Activated CD4-positive, alpha-beta T cell treated with anti-CD3 and anti-CD28 coated beads, Interleukin-2, amount 10 ng/mL, durations not matched to agents 24 days and 14 days (primary cell): Measurements from ENCODE around the gene NRIP2. TPM values are rescaled to one million over a fixed set of nuclear protein-coding genes. Genes with fewer than 3 reads are reported as not detected.
A peak's percentile ranks its signal among the peaks of the same experiment; 100 is the strongest.

Source experiments
- DNase-seq: peaks from one replicate; pipeline ENCODE4 v3.0.0; 2022
- H3K27ac Mint-ChIP-seq: one replicate; pipeline ENCODE4 v1.8.0; 2022; ENCODE audit warnings: mild to moderate bottlenecking, mixed read lengths
- H3K27me3 Mint-ChIP-seq: one replicate; pipeline ENCODE4 v1.8.0; 2022; ENCODE audit warnings: mixed read lengths
- H3K36me3 Mint-ChIP-seq: one replicate; pipeline ENCODE4 v1.8.0; 2022; ENCODE audit warnings: low read depth, mild to moderate bottlenecking, mixed read lengths
- H3K4me1 Mint-ChIP-seq: one replicate; pipeline ENCODE4 v1.8.0; 2021; ENCODE audit warnings: mixed read lengths
- H3K4me3 Mint-ChIP-seq: one replicate; pipeline ENCODE4 v1.8.0; 2022; ENCODE audit warnings: mild to moderate bottlenecking, moderate library complexity, mixed read lengths
- H3K9me3 Mint-ChIP-seq: one replicate; pipeline ENCODE4 v1.8.0; 2021; ENCODE audit warnings: mixed read lengths
- intact Hi-C: fragments of 100-400 bp; cut with micrococcal nuclease; formaldehyde crosslinking; loops from one replicate; pipeline ENCODE4 v1.15.1; 2023
- total RNA-seq: library from RNA; stranded (reverse); gene quantifications from 2 replicates; pipeline ENCODE4 v1.2.3, GENCODE V29; 2022

NRIP2 gene
- total RNA-seq, 1 donor from 2014 or later: not detected

GRCh38 chr12:2793561-2793960, 41.3 kb downstream of the NRIP2 start:
- peaks cover 25% of the 10 kb centered on the region for H3K27me3 Mint-ChIP-seq
- no peaks in the 10 kb centered on the region for H3K9me3 Mint-ChIP-seq
- no peak for DNase-seq
- intact Hi-C loops: loop anchor here (10.0 kb wide), 1 partner anchor 961 kb away; the partner anchor contains the start of gene CRACR2A
- peaks cover 23% of the 10 kb centered on the region for H3K4me1 Mint-ChIP-seq
- no peak overlapping the region for H3K27ac Mint-ChIP-seq
- peaks cover 26% of the 10 kb centered on the region for H3K36me3 Mint-ChIP-seq
- peak overlapping the region; percentile 80 for H3K4me3 Mint-ChIP-seq

GRCh38 chr12:2792671-2793500, 41.9 kb downstream of the NRIP2 start:
- intact Hi-C loops: loop anchor here (10.0 kb wide), 1 partner anchor 962 kb away; the partner anchor contains the start of gene CRACR2A
- H3K27ac Mint-ChIP-seq: no peak overlapping the region

GRCh38 chr12:2791089-2791488, 43.7 kb downstream of the NRIP2 start:
- H3K27ac Mint-ChIP-seq: no peak overlapping the region
- no peak for DNase-seq
- intact Hi-C loops: loop anchor here (10.0 kb wide), 1 partner anchor 964 kb away; the partner anchor contains the start of gene CRACR2A
- H3K36me3 Mint-ChIP-seq: peaks cover 1% of the 10 kb centered on the region
- no peaks in the 10 kb centered on the region for H3K9me3 Mint-ChIP-seq
- no peak overlapping the region for H3K4me3 Mint-ChIP-seq
- peaks cover 31% of the 10 kb centered on the region for H3K27me3 Mint-ChIP-seq
- peaks cover 2% of the 10 kb centered on the region for H3K4me1 Mint-ChIP-seq

More at GRCh38 chr12:2792671-2793500, 41.9 kb downstream of the NRIP2 start:
- DNase-seq: no peak
- H3K9me3 Mint-ChIP-seq: no peaks in the 10 kb centered on the region
- peaks cover 30% of the 10 kb centered on the region for H3K27me3 Mint-ChIP-seq
- H3K4me1 Mint-ChIP-seq: peaks cover 18% of the 10 kb centered on the region
- H3K36me3 Mint-ChIP-seq: peaks cover 19% of the 10 kb centered on the region
- peak overlapping the region; percentile 80 for H3K4me3 Mint-ChIP-seq

- H3K27ac Mint-ChIP-seq: no peak overlapping the region
- no peaks in the 10 kb centered on the region for H3K9me3 Mint-ChIP-seq
- no peak overlapping the region for H3K4me3 Mint-ChIP-seq
- no peak for DNase-seq
- H3K36me3 Mint-ChIP-seq: no peaks in the 10 kb centered on the region
- intact Hi-C loops: no loop called here
- H3K27me3 Mint-ChIP-seq: peaks cover 41% of the 10 kb centered on the region
- H3K4me1 Mint-ChIP-seq: peaks cover 6% of the 10 kb centered on the region
Measured at GRCh38 chr12:2785017-2785416, 49.8 kb downstream of the NRIP2 start.

GRCh38 chr12:2783936-2784600, 50.8 kb downstream of the NRIP2 start:
- peaks cover 6% of the 10 kb centered on the region for H3K4me1 Mint-ChIP-seq

GRCh38 chr12:2779281-2779680, 55.6 kb downstream of the NRIP2 start:
- intact Hi-C loops: no loop called here
- Mint-ChIP-seq H3K27me3 (peaks cover 26% of the 10 kb centered on the region), H3K27ac (no peak overlapping the region), H3K9me3 (no peaks in the 10 kb centered on the region), H3K4me1 (peaks cover 6% of the 10 kb centered on the region), H3K4me3 (no peak overlapping the region), H3K36me3 (no peaks in the 10 kb centered on the region)
- no peak for DNase-seq

More at GRCh38 chr12:2783936-2784600, 50.8 kb downstream of the NRIP2 start:
- Mint-ChIP-seq H3K36me3 (no peaks in the 10 kb centered on the region), H3K27me3 (peaks cover 37% of the 10 kb centered on the region), H3K27ac (no peak overlapping the region), H3K4me3 (peak overlapping the region; percentile 71), H3K9me3 (no peaks in the 10 kb centered on the region)
- peak; percentile 85 for DNase-seq
- intact Hi-C loops: loop anchor here (1.0 kb wide), 1 partner anchor 101 kb away; no protein-coding TSS in a partner anchor

GRCh38 chr12:2776129-2776806, 58.6 kb downstream of the NRIP2 start:
- no peak overlapping the region for H3K27ac Mint-ChIP-seq
- H3K27me3 Mint-ChIP-seq: peaks cover 9% of the 10 kb centered on the region
- H3K4me1 Mint-ChIP-seq: no peaks in the 10 kb centered on the region
- H3K4me3 Mint-ChIP-seq: no peak overlapping the region
- H3K36me3 Mint-ChIP-seq: no peaks in the 10 kb centered on the region
- H3K9me3 Mint-ChIP-seq: no peaks in the 10 kb centered on the region
- intact Hi-C loops: no loop called here
- no peak for DNase-seq

GRCh38 chr12:2775431-2775830, 59.4 kb downstream of the NRIP2 start:
- no peak for DNase-seq
- intact Hi-C loops: no loop called here
- Mint-ChIP-seq H3K9me3 (peaks cover 2% of the 10 kb centered on the region), H3K27ac (no peak overlapping the region), H3K27me3 (peaks cover 7% of the 10 kb centered on the region), H3K4me1 (no peaks in the 10 kb centered on the region), H3K36me3 (no peaks in the 10 kb centered on the region), H3K4me3 (no peak overlapping the region)

Other genes with a start within 250 kb of the NRIP2 start
- gene FKBP4, start 40.1 kb downstream of the NRIP2 start, total RNA-seq: 300 and 311 TPM in 2 replicates
- gene ITFG2, start 22.4 kb downstream of the NRIP2 start, total RNA-seq: 36.5 and 43.8 TPM in 2 replicates
- gene TEX52, start 22.0 kb upstream of the NRIP2 start, total RNA-seq: 0.17 TPM in 1 of 2 replicates, not detected in the other
- 73.7 and 74.0 TPM in 2 replicates for gene FOXM1, start 42.1 kb upstream of the NRIP2 start, total RNA-seq
- gene RHNO1, start 42.2 kb upstream of the NRIP2 start, total RNA-seq: 47.2 and 48.1 TPM in 2 replicates
- gene TULP3, start 55.9 kb upstream of the NRIP2 start, total RNA-seq: 7.6 and 7.8 TPM in 2 replicates
- gene TEAD4, start 124.4 kb upstream of the NRIP2 start, total RNA-seq: 14.2 and 18.8 TPM in 2 replicates
- gene TSPAN9, start 242.3 kb upstream of the NRIP2 start, total RNA-seq: 0.09 and 1.0 TPM in 2 replicates